GM12878 (cell line): ENCODE measurements around the gene IMP3. TPM values are rescaled to one million over a fixed set of nuclear protein-coding genes. Genes with fewer than 3 reads are reported as not detected.

ENCODE experiments used
- CHD4 ChIP-seq: fragments of 200-600 bp; sonication (generic); IDR thresholded peaks from 2 replicates; pipeline ENCODE4 v1.6.1; 2016; ENCODE audit warnings: mild to moderate bottlenecking
- EP300 ChIP-seq, 2 experiments: fragments of 150-350 bp in 1 of 2; IDR thresholded peaks; 2 replicates each; pipeline ENCODE4 v1.6.1; 2011 to 2012; ENCODE audit warnings: low read depth in 2 of 2, low read length in 2 of 2, borderline replicate concordance in 1 of 2, improper control_type of control experiment in 1 of 2, inconsistent platforms in 1 of 2; ENCODE audit not compliant: control insufficient read depth in 1 of 2
- FOS ChIP-seq: IDR thresholded peaks from 3 replicates; pipeline ENCODE4 v1.6.1; 2011; ENCODE audit warnings: borderline replicate concordance; ENCODE audit not compliant: insufficient read length; ENCODE audit errors: extremely low read depth
- HDAC6 ChIP-seq: fragments of 200-600 bp; sonication (generic); IDR thresholded peaks from one replicate; pipeline ENCODE4 v1.8.0; 2017; ENCODE audit warnings: antibody characterized with exemption; ENCODE audit not compliant: unreplicated experiment
- IKZF1 ChIP-seq: fragments of 450-650 bp; conservative IDR thresholded peaks from 2 replicates; pipeline ENCODE4 v1.6.1; 2017; ENCODE audit warnings: antibody characterized with exemption, mild to moderate bottlenecking
- LARP7 ChIP-seq: fragments of 450-650 bp; IDR thresholded peaks from 2 replicates; pipeline ENCODE4 v1.6.1; 2017; ENCODE audit warnings: mild to moderate bottlenecking
- MEF2B ChIP-seq: fragments of 450-650 bp; IDR thresholded peaks from 2 replicates; pipeline ENCODE4 v1.6.1; 2018; ENCODE audit warnings: mild to moderate bottlenecking, moderate library complexity; ENCODE audit not compliant: partially characterized antibody, poor library complexity, severe bottlenecking
- NR2C1 ChIP-seq: fragments of 450-650 bp; IDR thresholded peaks from 2 replicates; pipeline ENCODE4 v1.6.1; 2017; ENCODE audit warnings: antibody characterized with exemption, mild to moderate bottlenecking, moderate library complexity
- PAX5 ChIP-seq: IDR thresholded peaks from 2 replicates; pipeline ENCODE4 v1.6.1; 2011; ENCODE audit warnings: low read depth, low read length, borderline replicate concordance
- PAX8 ChIP-seq: fragments of 450-650 bp; IDR thresholded peaks from 2 replicates; pipeline ENCODE4 v1.6.1; 2017; ENCODE audit warnings: mild to moderate bottlenecking, moderate library complexity
- POLR2AphosphoS5 ChIP-seq: IDR thresholded peaks from 2 replicates; pipeline ENCODE4 v1.6.1; 2011; ENCODE audit warnings: mild to moderate bottlenecking, low read length, inconsistent platforms
- RB1 ChIP-seq: fragments of 450-650 bp; formaldehyde crosslinking; IDR thresholded peaks from 2 replicates; pipeline ENCODE4 v1.6.1; 2017; ENCODE audit warnings: mild to moderate bottlenecking, borderline replicate concordance
- RBBP5 ChIP-seq: fragments of 200-600 bp; sonication (generic); conservative IDR thresholded peaks from 2 replicates; pipeline ENCODE4 v1.6.1; 2016
- RELB ChIP-seq: fragments of 450-650 bp; IDR thresholded peaks from 2 replicates; pipeline ENCODE4 v1.6.1; 2017; ENCODE audit warnings: low read depth, mild to moderate bottlenecking, moderate library complexity
- RUNX3 ChIP-seq: IDR thresholded peaks from 2 replicates; pipeline ENCODE4 v1.6.1; 2012; ENCODE audit warnings: low read length, inconsistent platforms
- SIN3A ChIP-seq: IDR thresholded peaks from 2 replicates; pipeline ENCODE4 v1.6.1; 2012; ENCODE audit warnings: low read depth, low read length, improper control_type of control experiment
- SMC3 ChIP-seq: IDR thresholded peaks from 2 replicates; pipeline ENCODE4 v1.6.1; 2011; ENCODE audit warnings: low read length, improper control_type of control experiment, borderline replicate concordance
- STAT1 ChIP-seq: fragments of 450-650 bp; conservative IDR thresholded peaks from 2 replicates; pipeline ENCODE4 v1.6.1; 2014; ENCODE audit warnings: antibody characterized with exemption, mild to moderate bottlenecking
- STAT3 ChIP-seq: IDR thresholded peaks from 2 replicates; pipeline ENCODE4 v1.6.1; 2011; ENCODE audit warnings: low read depth, low read length, improper control_type of control experiment
- USF1 ChIP-seq: IDR thresholded peaks from 2 replicates; pipeline ENCODE4 v1.6.1; 2011; ENCODE audit warnings: borderline replicate concordance, low read depth, mild to moderate bottlenecking, moderate library complexity, mixed read lengths, low read length; ENCODE audit not compliant: insufficient read depth; ENCODE audit errors: extremely low read length
- ZBTB33 ChIP-seq: fragments of 450-650 bp; IDR thresholded peaks from 2 replicates; pipeline ENCODE4 v1.6.1; 2017; ENCODE audit warnings: mild to moderate bottlenecking
- ZNF687 ChIP-seq: fragments of 450-650 bp; IDR thresholded peaks from 2 replicates; pipeline ENCODE4 v1.6.1; 2017; ENCODE audit warnings: mild to moderate bottlenecking, moderate library complexity
- polyA plus RNA-seq, 11 experiments: library from polyadenylated mRNA; depleted of rRNA in 4 of 11; unstranded in 6 of 11; stranded (reverse) in 5 of 11; fragments of >200 nt; fragmentation: Nextera tagmentation in 4 of 11; fragmentation: Illumina TruSeq in 1 of 11; extraction: Ambion mirVana in 4 of 11; extraction: Trizol in 1 of 11; gene quantifications; 1 replicate in 1 of 11; 2 replicates in 10 of 11; pipeline versions ENCODE4 v1.2.1 to v1.2.3, GENCODE V29; 2011 to 2016; ENCODE audit warnings: inconsistent platforms in 2 of 11, missing spikeins in 2 of 11, low read depth in 1 of 11
- total RNA-seq, 4 experiments: library from RNA; depleted of rRNA in 3 of 4; stranded (reverse); fragments of >200 nt in 3 of 4; fragmentation: Illumina TruSeq in 1 of 4; extraction: Trizol in 1 of 4; gene quantifications; 2 replicates each; pipeline versions ENCODE4 v1.2.1 to v1.2.3, GENCODE V29; 2013 to 2021

IMP3 gene
- total and polyA plus RNA-seq, 10 of the 15 experiments (the other 5 are each of a cell fraction or from before 2014, with no cell fraction given) = 13.3 to 208 (median 85.2) TPM

GRCh38 chr15:75639709-75640482 is at the start of gene IMP3 (continued):
- TF ChIP-seq ZNF687 (peak; percentile 91; the same call in 1 of the 2 replicates), PAX5 (peak; percentile 24; the same call in 1 of the 2 replicates), MEF2B (no peak), STAT1 (peak; percentile 29; the same call in 1 of the 2 replicates), SMC3 (no peak), IKZF1 (peak; percentile 72), NR2C1 (peak; percentile 22), RBBP5 (no peak), RUNX3 (peak; percentile 73), HDAC6 (peak; percentile 52), POLR2AphosphoS5 (peak; percentile 99), STAT3 (no peak), USF1 (peak; percentile 49), SIN3A (no peak; the same call in 1 of the 2 replicates), LARP7 (peak; percentile 97), ZBTB33 (0 out of 2 replicates have a peak, but pooled peaks have one; percentile 49), RB1 (peak; percentile 49; the same call in 1 of the 2 replicates), RELB (0 out of 2 replicates have a peak, but pooled peaks have one; percentile 33), FOS (peak; percentile 38), PAX8 (no peak), CHD4 (no peak), EP300 (IDR thresholded peaks at IDR 0.05; ENCODE audit: borderline replicate concordance in 1 of 2, control insufficient read depth in 1 of 2, low read depth in 2 of 2, low read length in 2 of 2) (peak in 1 of 2 experiments; percentile 19; a peak in 1 of 4 replicates)
